ENCODE measurements around the gene TUBA1B. TPM values are rescaled to one million over a fixed set of nuclear protein-coding genes. Genes with fewer than 3 reads are reported as not detected.

The TUBA1B gene
- total RNA-seq, 6 donors from 2014 or later: 87.0 to 764 (median 397) TPM

DNA sequence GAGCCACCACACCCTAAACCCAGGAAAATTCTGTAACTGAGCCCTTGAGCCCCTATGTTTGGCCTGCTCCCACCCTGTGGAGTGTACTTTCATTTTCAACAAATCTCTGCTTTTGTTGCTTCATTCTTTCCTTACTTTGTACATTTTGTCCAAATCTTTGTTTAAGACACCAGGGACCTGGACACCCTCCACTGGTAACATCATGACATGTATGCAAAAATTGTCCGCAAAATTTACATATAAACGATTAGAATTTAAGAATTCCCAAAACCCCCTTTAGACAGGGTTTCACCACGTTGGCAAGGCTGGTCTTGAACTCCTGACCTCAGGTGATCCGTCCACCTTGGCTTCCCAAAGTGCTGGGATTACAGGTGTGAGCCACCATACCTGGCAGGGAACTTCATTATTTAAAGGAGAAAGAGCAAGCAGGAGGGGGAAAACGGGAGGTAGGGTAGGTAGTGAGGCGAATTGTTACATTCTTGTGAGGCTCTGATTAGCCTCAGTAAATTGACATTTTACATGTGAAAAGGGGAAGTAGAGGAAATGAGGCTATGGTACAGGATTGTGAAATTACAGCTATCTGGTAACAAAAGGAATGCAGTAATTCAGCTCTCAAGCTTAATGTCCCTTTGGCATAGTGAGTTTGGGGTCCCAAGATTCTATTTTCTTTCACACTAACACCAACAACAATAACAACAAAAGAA lies 30.0 kb upstream of the TUBA1B start:
- TF ChIP-seq POLR2A (IDR thresholded peaks at IDR 0.05): no peak
- TF ChIP-seq, protein P1, sequence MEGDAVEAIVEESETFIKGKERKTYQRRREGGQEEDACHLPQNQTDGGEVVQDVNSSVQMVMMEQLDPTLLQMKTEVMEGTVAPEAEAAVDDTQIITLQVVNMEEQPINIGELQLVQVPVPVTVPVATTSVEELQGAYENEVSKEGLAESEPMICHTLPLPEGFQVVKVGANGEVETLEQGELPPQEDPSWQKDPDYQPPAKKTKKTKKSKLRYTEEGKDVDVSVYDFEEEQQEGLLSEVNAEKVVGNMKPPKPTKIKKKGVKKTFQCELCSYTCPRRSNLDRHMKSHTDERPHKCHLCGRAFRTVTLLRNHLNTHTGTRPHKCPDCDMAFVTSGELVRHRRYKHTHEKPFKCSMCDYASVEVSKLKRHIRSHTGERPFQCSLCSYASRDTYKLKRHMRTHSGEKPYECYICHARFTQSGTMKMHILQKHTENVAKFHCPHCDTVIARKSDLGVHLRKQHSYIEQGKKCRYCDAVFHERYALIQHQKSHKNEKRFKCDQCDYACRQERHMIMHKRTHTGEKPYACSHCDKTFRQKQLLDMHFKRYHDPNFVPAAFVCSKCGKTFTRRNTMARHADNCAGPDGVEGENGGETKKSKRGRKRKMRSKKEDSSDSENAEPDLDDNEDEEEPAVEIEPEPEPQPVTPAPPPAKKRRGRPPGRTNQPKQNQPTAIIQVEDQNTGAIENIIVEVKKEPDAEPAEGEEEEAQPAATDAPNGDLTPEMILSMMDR (IDR thresholded peaks at IDR 0.05): no peak
- TF ChIP-seq EP300 (IDR thresholded peaks at IDR 0.05): no peak
- TF ChIP-seq POLR2AphosphoS5 (IDR thresholded peaks at IDR 0.05): no peak
- Histone ChIP-seq H3K27me3 (no peaks in the 10 kb centered on the region), H3K36me3 (no peaks in the 10 kb centered on the region), H3K9me3 (no peaks in the 10 kb centered on the region), H3K4me3 (no peak overlapping the region), H3K4me1 (no peaks in the 10 kb centered on the region), H3K27ac (no peak overlapping the region)
- no peak for ATAC-seq (ENCODE audit: low FRiP score in 2 of 2)
- DNase-seq: no peak
- 71 to 74% methylated on average over 6 of the region's 6 CpGs for WGBS, 2 donors

DNA sequence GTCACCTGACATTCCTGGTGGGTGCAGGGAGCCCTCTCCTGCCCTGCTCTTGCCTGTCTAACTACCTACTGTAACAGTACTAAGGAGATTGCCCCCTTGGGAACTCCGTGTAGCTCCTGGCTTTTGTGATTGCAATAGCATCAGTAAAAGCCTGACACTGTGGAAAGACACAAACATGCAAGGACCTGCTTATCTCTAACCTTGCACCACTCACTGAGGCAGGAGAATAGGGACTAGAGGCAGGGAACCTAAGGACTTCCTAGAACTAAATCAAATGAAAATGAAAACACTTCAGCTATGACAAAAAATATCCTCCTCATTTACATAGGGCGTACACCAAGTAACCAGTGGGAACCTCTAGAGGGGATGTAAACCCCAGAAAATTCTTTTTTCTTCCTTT lies 29.2 kb upstream of the TUBA1B start:
- Histone ChIP-seq H3K27ac (no peak overlapping the region), H3K4me3 (no peak overlapping the region), H3K36me3 (no peaks in the 10 kb centered on the region), H3K27me3 (no peaks in the 10 kb centered on the region), H3K9me3 (no peaks in the 10 kb centered on the region), H3K4me1 (no peaks in the 10 kb centered on the region)
- TF ChIP-seq, protein P1 (IDR thresholded peaks at IDR 0.05): no peak
- TF ChIP-seq POLR2A (IDR thresholded peaks at IDR 0.05): no peak
- no peak for TF ChIP-seq POLR2AphosphoS5 (IDR thresholded peaks at IDR 0.05)
- no peak for TF ChIP-seq EP300 (IDR thresholded peaks at IDR 0.05)
- WGBS, 2 donors: 68 to 82% methylated on average over 1 to 2 of the region's 2 CpGs
- no peak for DNase-seq
- no peak for ATAC-seq (ENCODE audit: low FRiP score in 2 of 2)

DNA sequence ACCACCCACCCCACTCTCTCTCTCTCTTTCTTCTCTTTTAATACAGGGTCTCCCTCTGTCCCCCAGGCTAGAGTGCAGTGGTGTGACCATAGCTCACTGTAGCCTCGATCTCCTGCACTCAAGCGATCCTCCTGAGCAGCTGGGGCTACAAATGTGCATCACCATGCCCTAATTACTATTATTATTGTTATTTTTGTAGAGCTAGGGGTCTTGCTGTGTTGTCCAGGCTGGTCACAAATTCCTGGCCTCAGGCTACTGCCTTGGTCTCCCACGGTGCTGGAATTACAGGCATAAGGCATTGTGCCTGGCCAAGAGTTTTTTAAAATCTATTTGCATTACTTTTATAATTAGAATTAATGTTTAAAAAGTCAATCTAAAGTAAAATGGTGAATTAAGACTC lies 23.0 kb upstream of the TUBA1B start:
- Histone ChIP-seq H3K27ac (no peak overlapping the region), H3K27me3 (no peaks in the 10 kb centered on the region), H3K36me3 (no peaks in the 10 kb centered on the region), H3K4me3 (no peak overlapping the region), H3K4me1 (no peaks in the 10 kb centered on the region), H3K9me3 (no peaks in the 10 kb centered on the region)
- DNase-seq (no peak), ATAC-seq (ENCODE audit: low FRiP score in 2 of 2) (no peak)
- WGBS, 2 donors: 63 to 91% methylated on average over 3 of the region's 3 CpGs
- TF ChIP-seq POLR2A (IDR thresholded peaks at IDR 0.05): no peak
- TF ChIP-seq EP300 (IDR thresholded peaks at IDR 0.05): no peak
- no peak for TF ChIP-seq POLR2AphosphoS5 (IDR thresholded peaks at IDR 0.05)
- TF ChIP-seq, protein P1 (IDR thresholded peaks at IDR 0.05): no peak

DNA sequence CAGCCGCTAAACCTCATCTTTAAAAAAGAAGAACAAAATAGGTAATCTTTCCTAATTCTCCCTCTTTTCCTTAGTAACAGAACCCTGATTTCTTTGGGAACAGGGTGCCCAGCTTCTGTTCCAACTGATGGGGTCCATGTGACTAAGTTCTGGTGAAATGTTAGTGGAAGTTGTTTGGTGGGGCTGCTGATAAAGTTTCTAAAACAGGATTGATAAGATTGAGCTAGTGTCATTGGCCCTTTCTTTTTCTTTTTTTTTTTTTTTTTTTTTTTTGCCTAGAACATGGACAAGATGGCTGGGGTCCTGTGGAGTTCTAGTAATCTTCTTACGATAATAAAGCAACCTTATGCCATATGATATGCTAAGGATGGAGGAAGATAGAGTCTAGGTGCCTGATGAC lies 16.2 kb upstream of the TUBA1B start:
- H3K4me1 ChIP-seq: no peaks in the 10 kb centered on the region
- no peaks in the 10 kb centered on the region for H3K36me3 ChIP-seq
- 98 to 100% methylated on average over 2 of the region's 2 CpGs for WGBS, 2 donors
- no peak overlapping the region for H3K27ac ChIP-seq
- no peaks in the 10 kb centered on the region for H3K9me3 ChIP-seq
- H3K4me3 ChIP-seq: no peak overlapping the region
- ATAC-seq (ENCODE audit: low FRiP score in 2 of 2): no peak
- TF ChIP-seq POLR2A (IDR thresholded peaks at IDR 0.05): no peak
- TF ChIP-seq, protein P1 (IDR thresholded peaks at IDR 0.05): no peak
- no peak for TF ChIP-seq EP300 (IDR thresholded peaks at IDR 0.05)
- TF ChIP-seq POLR2AphosphoS5 (IDR thresholded peaks at IDR 0.05): no peak
- no peaks in the 10 kb centered on the region for H3K27me3 ChIP-seq
- no peak for DNase-seq

DNA sequence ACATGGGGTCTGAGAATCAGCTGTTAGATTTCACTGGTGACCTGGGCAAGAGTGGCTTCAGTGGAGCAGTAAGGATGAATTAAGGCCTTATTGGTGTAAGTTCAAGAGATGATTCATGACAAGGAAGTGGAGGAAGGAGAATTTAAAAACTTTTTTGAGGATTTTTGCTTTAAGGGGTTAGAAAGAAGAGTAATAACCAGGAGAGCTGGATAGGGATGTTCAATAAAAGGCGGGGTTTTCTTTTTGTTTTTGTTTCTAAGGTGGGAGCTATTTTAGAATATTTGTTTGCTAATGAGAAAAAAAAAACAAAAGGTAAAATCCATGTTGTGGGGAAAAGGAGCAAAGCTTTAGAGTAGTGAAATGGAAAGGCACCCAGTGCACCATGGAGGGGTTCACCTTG lies 15.2 kb upstream of the TUBA1B start:
- Histone ChIP-seq H3K9me3 (no peaks in the 10 kb centered on the region), H3K27ac (no peak overlapping the region), H3K4me3 (no peak overlapping the region), H3K36me3 (no peaks in the 10 kb centered on the region), H3K27me3 (no peaks in the 10 kb centered on the region), H3K4me1 (no peaks in the 10 kb centered on the region)
- WGBS, 2 donors: 98 to 100% methylated on average over 1 of the region's 1 CpG
- DNase-seq: no peak
- no peak for ATAC-seq (ENCODE audit: low FRiP score in 2 of 2)
- no peak for TF ChIP-seq EP300 (IDR thresholded peaks at IDR 0.05)
- TF ChIP-seq, protein P1 (IDR thresholded peaks at IDR 0.05): no peak
- TF ChIP-seq POLR2AphosphoS5 (IDR thresholded peaks at IDR 0.05): no peak
- TF ChIP-seq POLR2A (IDR thresholded peaks at IDR 0.05): no peak

All from upper lobe of left lung (tissue), 6 donors.